NCI-H1930 (cell line): Measurements from ENCODE around the gene PRKG1.
"Not testable (repeated sequence)": the region's sequence is repeated elsewhere in the genome, so short reads cannot be mapped to it uniquely, and the experiment has no call there.

Experiments used
- DNase-seq, 2 experiments: peaks; one replicate each; lab custom pipeline; 2025; lab: John Stamatoyannopoulos, UW

PRKG1 gene

DNA sequence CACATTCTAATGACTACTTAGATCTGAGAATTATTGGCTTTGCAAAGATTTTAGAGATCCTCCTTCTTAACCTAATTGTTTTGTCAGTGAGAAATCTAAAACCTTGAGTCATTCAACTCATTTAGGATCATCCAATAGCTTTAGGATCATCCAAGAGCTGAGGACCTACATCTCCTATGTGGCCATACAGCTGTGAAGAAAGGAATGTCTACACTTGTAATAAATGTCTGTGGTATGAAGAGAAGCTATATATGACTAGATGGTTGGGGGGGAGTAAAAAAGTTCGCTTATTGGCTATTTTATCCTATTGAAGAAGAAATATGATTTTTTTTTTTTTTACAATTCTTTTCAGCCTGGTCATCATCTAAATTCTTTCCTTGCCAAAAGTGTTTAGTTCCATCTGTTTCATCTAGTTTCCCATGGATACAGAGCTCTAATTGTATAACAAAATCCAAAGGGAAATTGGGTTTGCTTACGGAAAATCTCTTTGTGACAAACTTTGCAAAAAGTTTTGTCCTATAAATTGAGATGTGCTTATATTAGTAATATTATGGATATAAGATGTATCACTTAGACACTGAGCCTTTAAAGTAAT, 196.7 kb downstream of the PRKG1 start:
- no peak for DNase-seq

- not testable (repeated sequence) for DNase-seq
Measured at GRCh38 chr10:51272099-51272498, 197.8 kb downstream of the PRKG1 start.

DNA sequence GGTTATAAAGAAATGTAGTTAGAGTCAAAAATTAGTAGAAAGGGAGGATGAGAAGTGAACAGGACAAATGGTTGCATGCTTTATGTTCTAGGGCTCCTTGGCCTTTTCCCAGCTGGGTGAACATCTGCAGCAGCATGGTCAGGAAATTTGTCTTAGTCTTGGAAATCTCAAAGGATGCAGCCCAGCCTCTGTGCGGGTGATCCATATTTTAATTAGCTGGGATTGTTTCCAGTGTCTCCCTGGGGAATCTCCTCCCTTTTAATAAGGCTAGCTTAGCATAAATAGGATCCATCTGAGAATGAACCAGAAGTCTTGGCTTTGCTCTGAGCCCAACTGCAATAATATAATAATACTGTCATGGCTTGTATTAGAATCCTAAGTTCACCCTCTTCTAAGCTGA, 198.3 kb downstream of the PRKG1 start:
- no peak for DNase-seq

- no peak for DNase-seq
Measured at GRCh38 chr10:51273574-51273973, 199.3 kb downstream of the PRKG1 start.

GRCh38 chr10:51276097-51276496, 201.8 kb downstream of the PRKG1 start:
- not testable (repeated sequence) for DNase-seq

GRCh38 chr10:51281387-51281786, 207.1 kb downstream of the PRKG1 start:
- not testable (repeated sequence) for DNase-seq

- DNase-seq, result no peak
Measured at GRCh38 chr10:51285601-51286000, 211.3 kb downstream of the PRKG1 start.

DNA sequence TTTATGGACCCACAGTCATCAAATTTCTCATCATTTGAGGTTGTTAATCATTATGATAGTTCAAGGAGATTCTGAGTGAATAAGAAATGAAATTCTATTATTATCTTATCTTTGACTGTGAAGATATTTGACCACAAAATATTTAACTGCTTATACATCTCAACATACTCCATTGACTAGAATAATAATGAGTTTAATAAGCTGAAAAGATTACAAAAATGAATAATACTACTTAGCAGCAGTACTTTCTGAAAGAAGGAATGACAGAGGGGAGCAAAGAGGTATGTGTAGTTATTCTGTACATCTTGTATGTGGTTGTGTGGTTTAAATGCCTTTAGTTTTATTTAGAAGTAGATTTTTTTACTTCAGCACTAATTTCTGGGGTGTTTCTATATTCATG, 214.2 kb downstream of the PRKG1 start:
- DNase-seq, result no peak

GRCh38 chr10:51289519-51289918, 215.2 kb downstream of the PRKG1 start:
- DNase-seq, result no peak

GRCh38 chr10:51291961-51292360, 217.7 kb downstream of the PRKG1 start:
- no peak for DNase-seq

GRCh38 chr10:51297438-51297837, 223.2 kb downstream of the PRKG1 start:
- DNase-seq, result no peak

DNA sequence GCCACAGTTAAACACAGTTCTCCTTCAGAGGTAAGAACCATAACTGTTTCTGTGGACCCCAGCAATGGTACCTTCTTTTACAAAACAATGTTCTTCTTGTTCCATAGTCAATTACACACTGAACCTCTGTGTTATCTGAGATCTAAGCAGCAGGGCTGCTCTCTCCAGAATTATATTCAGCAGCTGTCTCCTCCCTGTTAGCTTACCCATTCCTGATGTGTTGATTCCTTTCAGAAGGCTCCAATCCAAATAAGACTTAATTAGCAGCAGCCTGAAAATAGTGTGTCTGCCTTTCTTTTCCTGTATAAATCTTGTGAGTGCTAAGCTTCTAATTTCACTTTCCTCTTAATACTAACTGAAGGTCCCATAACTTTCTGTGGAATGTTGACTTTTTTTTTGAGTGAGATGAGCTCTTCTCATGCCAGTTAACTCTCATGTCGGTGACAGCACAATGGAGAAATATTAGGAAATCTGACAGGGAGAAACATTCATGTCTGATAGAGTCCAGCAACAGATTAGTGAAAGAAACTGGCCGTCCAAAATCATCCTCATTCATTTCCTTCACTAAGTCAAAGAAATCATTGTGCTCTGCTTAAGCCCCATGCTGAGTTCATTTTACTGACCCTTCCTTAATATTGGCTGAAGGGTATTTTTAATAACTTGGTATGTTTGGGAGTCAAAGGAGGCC, 226.5 kb downstream of the PRKG1 start:
- no peak for DNase-seq

GRCh38 chr10:51301644-51302043, 227.4 kb downstream of the PRKG1 start:
- DNase-seq, result no peak

DNA sequence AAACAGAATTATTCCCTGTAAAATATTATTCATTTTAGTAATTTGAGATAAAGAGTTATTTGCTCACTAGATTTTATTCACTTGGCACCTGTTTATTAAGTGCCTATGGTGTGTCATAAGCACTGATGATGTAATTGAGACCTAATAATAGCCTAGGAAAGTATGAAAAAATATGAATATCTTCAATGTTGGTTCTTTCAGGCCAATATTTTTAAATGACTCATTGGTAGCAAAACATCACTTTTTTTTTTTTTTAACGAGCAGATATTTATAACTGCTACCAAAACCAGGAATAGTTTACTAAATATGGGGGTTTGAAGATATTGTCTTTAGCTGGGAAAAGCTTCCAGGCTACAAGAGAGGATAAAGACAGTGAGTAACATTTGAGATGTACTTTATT, 228.0 kb downstream of the PRKG1 start:
- DNase-seq, result no peak

DNA sequence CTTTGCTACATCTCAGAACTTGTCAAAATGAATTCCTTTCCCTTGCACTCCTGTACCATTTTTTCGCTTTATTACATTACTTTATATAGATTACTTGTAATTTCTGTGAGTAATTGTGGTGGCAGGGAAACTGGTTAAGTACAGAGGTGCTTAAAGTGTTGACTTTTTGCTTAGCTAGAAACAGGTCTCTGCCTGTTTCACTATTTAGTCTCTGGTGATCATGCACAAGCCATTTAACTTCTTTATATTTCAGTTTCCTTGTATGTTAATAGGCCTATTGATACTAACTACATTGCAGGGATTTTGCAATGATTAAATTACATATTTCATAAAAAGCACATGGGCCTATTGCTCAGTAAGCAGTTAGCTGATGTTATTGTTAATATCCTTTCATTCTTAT, 233.8 kb downstream of the PRKG1 start:
- no peak for DNase-seq

DNA sequence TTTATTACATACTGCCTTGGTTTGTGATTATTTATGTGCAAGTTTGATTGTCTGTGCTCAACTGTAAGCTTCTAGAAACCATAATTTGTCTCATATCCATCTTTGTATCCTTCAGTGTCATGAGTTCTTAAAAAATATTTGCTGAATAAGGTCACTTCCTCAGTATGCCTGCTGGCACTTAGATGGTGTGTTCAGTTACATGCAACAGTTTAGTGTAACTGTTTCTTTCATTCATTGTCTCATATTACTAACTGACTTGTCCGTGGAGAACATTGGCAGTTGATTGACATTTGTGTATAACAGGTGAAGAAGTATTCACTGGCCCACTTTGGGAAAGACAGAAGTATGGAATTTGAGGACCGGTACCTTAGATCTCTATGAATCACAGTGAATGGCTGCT, 236.9 kb downstream of the PRKG1 start:
- no peak for DNase-seq

- no peak for DNase-seq
Measured at GRCh38 chr10:51312817-51313216, 238.5 kb downstream of the PRKG1 start.

- no peak for DNase-seq
Measured at GRCh38 chr10:51313251-51313650, 239.0 kb downstream of the PRKG1 start.

DNA sequence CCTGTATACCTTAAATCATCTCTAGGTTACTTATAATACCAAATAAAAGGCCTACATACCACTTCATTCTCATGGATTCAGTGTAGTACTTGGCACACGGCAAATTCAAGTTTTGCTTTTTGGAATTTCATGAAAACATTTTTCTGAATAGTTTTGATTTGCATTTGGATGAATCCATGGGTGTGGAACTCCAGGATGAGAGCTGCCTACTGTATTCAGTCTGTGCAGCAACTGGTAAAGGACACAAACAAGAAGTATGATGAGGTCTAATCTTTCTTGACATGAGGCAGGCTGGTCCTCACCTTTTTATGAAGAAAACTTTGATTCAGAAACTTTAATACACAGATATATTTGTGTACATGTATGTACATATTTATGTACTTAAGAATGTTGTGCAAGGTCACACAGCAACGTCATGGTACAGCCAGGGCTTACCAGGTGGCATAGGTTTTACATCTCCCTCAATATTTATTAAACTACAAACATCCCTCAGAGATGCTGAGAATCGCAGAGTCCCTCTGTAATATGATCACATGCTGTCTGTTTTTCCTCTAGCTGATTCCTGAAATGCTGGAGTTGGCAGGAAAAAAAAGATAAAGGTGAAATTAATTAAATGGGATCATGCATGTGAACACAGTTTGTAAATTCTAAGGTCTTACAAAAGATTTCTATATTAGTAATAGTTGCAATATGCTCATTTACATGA, 239.6 kb downstream of the PRKG1 start:
- no peak for DNase-seq

- no peak for DNase-seq
Measured at GRCh38 chr10:51314481-51314880, 240.2 kb downstream of the PRKG1 start.

GRCh38 chr10:51318399-51319172, 244.3 kb downstream of the PRKG1 start:
- no peak for DNase-seq

DNA sequence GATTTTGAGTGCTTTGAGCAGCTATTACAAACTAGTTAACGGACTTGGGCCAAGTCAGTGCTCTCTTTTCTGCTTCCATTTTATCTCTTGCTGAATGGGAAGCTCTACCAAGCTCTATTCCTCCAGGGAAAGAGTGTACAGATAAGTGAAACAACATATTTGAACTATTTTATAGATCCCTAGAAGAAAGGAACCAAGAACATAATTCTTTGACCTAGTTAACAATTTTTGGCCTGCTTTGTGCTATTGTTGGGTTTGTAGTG, 244.8 kb downstream of the PRKG1 start:
- DNase-seq, result no peak

- no peak for DNase-seq
Measured at GRCh38 chr10:51321300-51321699, 247.0 kb downstream of the PRKG1 start.
